Left colon (tissue), 2 donors: ENCODE measurements around the gene CCNG2. TPM values are rescaled to one million over a fixed set of nuclear protein-coding genes. Genes with fewer than 3 reads are reported as not detected.

ENCODE experiments used
- ATAC-seq: fragments of 200-7000 bp; cut with Tn5 transposase; one replicate; pipeline ENCODE4 v1.9.1; 2020; ENCODE audit warnings: mild to moderate bottlenecking, moderate library complexity
- DNase-seq, 2 donors: peaks; one replicate each; pipeline ENCODE4 v3.0.0-alpha.2; 2020
- intact Hi-C, 2 donors: fragments of 100-400 bp; cut with DNase I in 1 of 2; cut with micrococcal nuclease in 1 of 2; formaldehyde crosslinking; loops; one replicate each; pipeline versions ENCODE4 v1.11.2 to v1.14.0; 2022; cut with DNase I, micrococcal nuclease
- total RNA-seq, 2 donors: library from RNA; stranded (reverse); fragmentation: NEBNext Ultra II Directional; extraction: Animal tissue kit (Norgen Biotek cat#: 25700); gene quantifications; one replicate each; pipeline ENCODE4 v1.2.1, GENCODE V29; 2021
- donor health status: DM: no; HTN: no; CAD: no.
- donor health status: DM: yes; HTN: yes; CAD: no.

CCNG2 gene
- total RNA-seq, 2 donors from 2014 or later: 53.0 to 117 TPM

DNA sequence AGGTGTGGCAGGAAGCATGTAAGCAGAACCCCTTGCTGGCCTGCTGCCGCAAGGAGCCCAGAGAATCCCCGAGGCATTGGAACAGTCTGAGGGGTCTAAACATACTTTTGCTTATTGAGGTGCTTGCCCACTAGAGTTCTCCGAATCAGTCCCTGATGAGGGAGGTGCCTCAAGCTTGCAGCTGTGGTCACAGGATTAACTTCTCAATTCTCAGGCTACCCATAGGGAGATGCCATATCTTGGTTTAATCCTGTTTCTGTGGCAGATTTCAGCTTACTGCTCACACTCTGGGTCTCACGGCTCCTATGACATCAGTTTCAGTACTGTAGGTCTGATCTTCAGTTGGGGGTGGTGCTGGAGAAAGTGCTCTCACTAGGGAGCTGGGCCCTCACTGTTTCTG is 39.9 kb downstream of the CCNG2 start:
- DNase-seq (no peak), ATAC-seq (no peak)
- intact Hi-C loops: no loop called here

DNA sequence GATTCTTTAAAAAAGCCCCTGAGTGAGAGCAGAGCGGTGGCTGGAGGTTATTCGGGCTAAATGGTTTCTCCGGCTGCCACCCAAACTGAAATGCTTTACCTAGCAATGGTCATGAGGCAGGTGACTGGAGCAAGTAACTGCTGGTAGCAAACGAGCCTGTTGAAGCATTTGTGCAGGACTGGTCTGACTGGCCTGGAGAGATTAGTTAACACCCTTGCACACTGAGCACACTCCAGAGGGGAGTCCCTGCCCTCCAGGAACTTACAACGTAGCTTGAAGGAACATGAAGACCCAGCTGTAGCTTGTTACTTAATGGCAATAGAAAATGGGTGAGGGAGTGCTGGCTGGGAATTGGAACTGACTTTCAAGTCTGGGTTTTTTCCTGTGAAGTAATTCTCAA is 40.4 kb downstream of the CCNG2 start:
- intact Hi-C loops: no loop called here
- DNase-seq (no peak), ATAC-seq (no peak)

DNA sequence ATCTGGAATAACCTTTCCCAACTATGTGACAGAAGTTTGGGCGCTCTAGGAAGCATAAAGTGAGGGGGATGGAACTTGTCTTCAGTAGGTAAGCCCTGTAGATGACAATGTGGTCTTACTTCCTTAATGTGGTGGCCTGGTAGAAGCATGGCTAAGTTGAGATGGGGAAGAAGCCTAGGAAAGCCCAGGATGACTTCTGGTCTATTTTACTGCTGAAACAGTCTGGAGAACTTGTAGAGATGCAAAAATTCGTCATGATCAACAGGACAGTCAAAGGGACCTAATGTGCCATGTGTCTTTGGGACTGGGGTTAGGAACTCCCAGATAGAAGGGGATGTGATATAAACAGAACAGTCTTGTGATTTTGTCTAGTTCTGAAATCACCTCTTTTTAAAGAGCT is 40.8 kb downstream of the CCNG2 start:
- intact Hi-C loops: no loop called here
- ATAC-seq: no peak

DNA sequence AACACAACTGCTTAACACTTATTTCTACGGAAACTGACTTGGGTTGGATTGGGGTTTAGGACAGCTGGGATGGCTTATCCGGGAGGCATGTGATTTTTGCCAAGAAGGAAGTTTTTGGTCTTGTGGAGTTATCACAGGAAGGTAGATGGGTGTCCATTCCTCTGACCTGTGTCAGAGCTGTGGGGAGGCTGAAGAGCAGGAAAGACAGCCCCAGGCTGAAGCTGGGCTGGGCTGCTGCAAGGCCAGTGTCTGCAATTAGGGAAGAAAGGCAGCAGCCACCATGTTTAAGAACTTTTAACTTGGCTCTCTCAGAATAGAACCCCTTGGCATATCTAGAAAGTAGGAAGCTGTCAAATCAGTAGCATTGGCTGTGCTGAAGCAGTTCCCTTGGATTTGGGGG is 42.3 kb downstream of the CCNG2 start:
- no peak for DNase-seq
- intact Hi-C loops: no loop called here
- ATAC-seq: no peak

More for the DNA sequence above, 40.8 kb downstream of the CCNG2 start:
- DNase-seq: no peak

DNA sequence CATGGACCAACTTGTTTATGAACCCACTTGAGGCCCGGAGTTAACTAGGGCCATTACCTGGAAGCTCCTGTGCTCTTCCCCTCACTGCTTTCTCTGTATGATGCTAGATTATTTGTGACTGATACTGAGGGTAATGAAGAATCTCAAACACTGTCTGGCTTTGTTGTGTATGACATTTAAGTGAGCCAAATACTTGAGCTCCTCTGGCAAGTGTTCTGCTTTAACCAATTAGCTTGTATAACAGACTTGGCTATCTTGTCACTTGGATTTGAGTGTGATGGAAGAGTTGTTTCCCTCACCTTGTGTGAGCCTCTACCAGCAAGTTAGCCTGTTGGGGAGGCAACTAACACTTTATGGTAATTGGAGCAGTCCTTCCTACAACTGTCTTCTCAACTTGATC is 42.7 kb downstream of the CCNG2 start:
- ATAC-seq (no peak), DNase-seq (no peak)
- intact Hi-C loops: loop anchor here in 1 of 2 donors (5.0 to 10.0 kb wide), 3 partner anchors 102 to 685 kb away; no protein-coding TSS in a partner anchor

DNA sequence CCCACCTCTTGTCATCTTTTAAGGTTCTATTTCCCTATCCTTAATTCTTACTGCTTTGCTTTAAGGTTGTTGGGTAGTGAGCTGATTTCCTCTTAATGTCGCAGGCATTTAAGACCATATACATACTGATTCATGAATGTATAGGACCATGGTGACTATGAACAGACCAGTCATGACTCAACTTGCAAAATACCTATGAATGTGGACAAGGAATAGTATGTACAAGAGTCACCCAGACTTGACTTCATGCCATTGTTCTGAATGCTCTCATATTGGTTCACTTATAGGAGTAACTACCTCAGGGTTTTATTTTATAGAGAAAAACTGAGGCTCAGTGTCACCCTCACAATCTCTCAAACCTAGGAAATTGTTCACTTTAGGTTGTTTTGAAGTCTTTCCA is 44.3 kb downstream of the CCNG2 start:
- no peak for DNase-seq
- intact Hi-C loops: loop anchor here in 1 of 2 donors (5.0 to 10.0 kb wide), 3 partner anchors 104 to 687 kb away; no protein-coding TSS in a partner anchor
- ATAC-seq: no peak

DNA sequence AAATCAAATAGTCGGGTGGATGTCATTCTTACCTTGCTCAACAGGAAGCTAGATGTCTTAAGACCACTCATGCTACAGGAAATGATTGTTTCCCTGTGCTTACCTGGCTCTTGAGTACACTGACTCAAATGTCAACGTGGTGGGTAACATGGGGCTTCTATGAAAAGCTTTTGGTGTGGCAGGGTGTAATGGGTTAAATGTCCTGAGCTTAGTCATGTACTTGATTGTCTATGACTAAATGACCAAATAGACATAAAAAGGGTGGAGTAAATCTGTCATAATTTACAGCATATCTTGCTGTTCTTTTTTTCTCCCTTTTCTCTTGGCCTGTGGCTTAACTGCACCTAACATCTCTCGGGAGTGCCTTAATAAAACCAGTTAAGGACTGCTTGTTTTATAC is 44.9 kb downstream of the CCNG2 start:
- DNase-seq (no peak), ATAC-seq (peak; percentile 64)
- intact Hi-C loops: loop anchor here in 1 of 2 donors (5.0 to 10.0 kb wide), 3 partner anchors 105 to 687 kb away; no protein-coding TSS in a partner anchor

DNA sequence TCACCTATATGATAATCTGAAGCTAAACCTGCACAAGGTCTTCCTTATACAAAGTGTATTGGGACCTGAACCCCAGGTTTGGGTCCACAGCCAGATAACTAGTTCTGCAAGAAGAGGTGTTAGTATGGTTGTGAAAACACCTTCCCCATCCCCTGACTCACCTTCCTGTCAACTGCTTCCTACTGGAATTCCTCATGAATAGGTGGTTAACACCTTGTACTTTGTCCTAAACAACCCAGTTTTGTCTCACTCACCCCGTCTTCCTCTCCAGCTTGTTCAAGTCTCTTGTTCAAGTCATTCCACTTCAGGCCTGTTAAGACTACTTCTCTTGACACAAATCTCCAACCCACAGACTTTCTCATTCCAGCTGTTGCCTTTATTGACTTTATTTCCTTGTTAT is 45.5 kb downstream of the CCNG2 start:
- no peak for DNase-seq
- ATAC-seq: peak; percentile 77
- intact Hi-C loops: loop anchor here in 1 of 2 donors (5.0 to 10.0 kb wide), 3 partner anchors 105 to 688 kb away; no protein-coding TSS in a partner anchor

DNA sequence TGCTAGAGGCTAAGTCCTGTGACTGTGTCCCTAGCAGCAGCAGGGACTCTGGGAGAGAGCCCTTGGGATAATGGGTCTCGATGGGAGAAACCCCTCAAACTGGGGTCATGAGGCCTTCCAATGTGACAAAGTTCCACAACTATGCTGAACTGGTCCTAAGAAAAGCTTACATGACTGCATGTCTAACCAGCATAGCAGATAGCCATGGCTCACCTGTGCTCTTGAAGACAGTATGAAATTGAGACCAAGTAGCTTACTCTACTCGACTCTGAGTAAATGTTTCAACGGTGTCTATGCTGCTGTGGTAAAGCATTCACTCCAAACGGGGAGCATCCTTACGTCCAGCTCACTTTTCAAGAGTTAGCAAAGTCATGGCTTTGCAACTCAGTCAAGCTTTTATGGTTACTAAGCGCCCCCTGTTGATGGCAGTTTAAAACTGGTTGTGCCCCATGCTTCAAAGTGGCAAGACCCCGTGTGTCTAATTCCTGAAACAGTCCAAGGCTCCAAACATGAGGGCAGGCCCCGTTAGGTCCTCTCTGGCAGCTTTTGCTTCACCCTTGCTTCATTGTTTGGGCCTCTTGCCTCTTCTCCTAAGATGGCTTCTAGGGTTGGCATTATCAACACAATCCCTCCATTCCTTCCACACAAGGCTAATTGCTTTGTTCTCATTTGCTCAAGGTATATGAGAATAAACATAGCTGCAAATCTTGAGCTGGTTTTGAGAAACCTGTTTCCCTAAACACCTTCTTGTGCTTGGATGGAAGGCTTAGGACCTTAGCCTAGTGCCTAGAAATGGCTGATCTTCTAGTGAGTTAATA is 46.6 kb downstream of the CCNG2 start:
- ATAC-seq (peak; percentile 71), DNase-seq (peak; percentile 47 to 62)
- intact Hi-C loops: loop anchor here in 1 of 2 donors (5.0 to 10.0 kb wide), 3 partner anchors 106 to 689 kb away; no protein-coding TSS in a partner anchor

DNA sequence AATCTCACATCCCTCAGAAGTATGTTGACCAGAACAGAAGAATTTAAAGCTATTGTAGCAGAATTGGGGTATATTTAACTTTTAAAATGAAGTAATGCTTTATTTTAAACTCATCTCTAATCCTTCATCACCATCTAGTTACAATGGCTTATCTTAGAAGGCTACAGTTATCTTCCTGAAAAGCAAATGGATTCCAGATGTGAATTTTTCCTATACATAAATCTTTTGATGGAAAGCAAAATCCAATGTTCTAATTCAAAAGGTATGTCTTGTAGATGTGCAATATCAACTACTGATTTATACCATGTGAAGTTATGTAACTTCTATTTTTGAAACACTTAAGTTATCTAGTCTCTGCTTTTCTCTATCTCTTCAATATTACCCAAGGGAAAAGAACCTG is 47.6 kb downstream of the CCNG2 start:
- intact Hi-C loops: loop anchor here in 1 of 2 donors (5.0 to 10.0 kb wide), 3 partner anchors 107 to 690 kb away; no protein-coding TSS in a partner anchor
- DNase-seq: no peak
- ATAC-seq: no peak

DNA sequence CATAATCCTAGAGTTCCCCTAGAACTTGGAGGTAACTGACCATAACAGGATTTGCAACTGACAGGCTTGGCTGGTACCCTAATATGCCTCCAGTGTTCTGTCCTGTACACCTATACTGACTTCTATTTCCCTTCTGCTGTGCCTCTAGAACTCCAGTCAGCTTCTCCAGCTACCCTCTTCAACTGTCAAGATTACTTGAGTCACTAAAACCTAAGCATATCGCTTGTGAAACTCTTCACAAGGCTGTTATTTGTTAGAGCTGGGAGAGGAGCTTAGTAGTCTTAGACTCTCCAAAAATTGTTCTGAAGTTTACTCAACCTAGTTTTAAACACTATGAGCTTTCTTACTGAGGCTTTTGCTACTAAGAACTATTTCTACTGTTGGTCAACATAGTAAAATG is 52.0 kb downstream of the CCNG2 start:
- DNase-seq: no peak
- intact Hi-C loops: loop anchor here in 1 of 2 donors (10.0 kb wide), 2 partner anchors 154 to 694 kb away; no protein-coding TSS in a partner anchor
- ATAC-seq: no peak

DNA sequence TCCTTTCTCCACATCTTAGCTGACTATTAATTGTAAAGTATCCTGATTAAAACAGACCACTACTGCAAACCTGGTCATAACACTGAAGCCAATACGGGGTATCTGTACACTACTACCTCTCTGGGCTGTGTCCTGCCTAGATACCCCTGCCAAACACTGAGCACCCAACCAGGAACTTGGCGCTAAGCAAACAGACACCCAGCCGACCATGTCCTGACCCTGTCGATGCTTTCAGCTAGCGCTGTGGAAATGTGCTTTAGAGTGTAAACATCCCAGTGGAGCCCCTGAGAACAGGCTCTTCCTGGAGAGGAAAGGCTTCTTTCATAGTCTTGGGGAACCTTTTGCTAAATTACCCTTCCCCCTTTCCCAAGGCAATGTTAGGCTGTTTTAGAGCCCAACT is 52.9 kb downstream of the CCNG2 start:
- DNase-seq (no peak), ATAC-seq (no peak)
- intact Hi-C loops: loop anchor here in 1 of 2 donors (10.0 kb wide), 2 partner anchors 155 to 695 kb away; no protein-coding TSS in a partner anchor

DNA sequence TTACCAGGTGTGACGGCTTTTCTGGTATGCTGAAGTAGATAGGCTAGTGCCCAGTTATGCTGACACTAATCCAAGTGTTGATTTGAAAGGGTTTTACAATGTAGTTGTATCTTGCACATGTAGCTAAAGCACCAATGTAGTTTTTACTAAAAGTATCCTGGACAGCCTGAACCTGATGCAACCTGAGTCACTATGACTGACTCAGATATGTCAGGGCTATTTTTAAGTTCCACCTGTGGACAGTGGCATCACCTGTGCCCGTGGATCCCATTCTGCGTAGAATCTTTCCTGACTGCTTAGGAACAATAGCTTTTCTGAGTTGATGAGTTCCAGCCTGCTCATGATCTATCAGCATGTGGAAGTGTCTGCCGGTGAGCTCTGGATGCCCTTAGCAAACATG is 58.1 kb downstream of the CCNG2 start:
- ATAC-seq: no peak
- intact Hi-C loops: no loop called here
- DNase-seq: no peak

DNA sequence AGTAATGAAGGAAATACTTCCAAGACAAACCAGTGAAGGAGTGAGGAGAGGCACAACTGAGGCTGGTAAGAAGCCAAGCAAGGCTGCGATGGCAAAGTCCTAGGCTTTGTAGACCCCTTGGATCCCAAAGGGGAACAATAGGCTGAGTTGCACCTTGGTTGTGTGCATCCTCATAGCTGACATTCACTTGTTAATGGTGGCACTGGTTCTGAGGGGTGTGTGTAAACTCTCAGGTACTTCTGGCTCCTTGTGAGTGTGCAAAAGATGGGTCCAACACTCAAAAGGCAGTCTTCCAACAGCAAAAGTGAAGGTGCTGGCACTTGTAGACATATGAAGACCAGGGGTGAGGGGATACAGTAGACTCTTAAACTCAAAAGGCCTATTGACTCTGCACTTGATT is 60.5 kb downstream of the CCNG2 start:
- ATAC-seq (no peak), DNase-seq (no peak)
- intact Hi-C loops: no loop called here

DNA sequence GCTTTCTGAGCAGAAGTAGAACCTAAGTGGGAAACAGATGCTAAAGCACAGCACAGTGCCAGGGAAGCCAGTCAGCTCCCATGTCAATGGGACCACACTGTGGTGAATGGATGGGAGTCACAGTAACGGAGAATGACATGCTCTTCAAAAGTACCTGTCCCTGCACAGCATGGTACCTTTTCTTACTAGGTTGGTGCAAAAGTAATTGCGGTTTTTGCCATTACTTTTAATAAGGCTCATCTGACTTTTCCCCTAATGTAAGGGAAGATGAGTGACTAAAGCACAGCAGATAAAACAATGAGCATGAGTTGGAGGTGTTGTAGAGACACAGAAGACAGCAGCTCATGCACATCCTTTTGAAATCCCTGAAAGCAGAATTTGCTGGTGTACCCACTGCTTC is 62.3 kb downstream of the CCNG2 start:
- intact Hi-C loops: no loop called here
- ATAC-seq: no peak
- DNase-seq: no peak

Other genes with a start within 250 kb of the CCNG2 start
- gene SEPTIN11, start 207.5 kb upstream of the CCNG2 start, total RNA-seq: 100 to 1,000 TPM; 101 to 135 TPM
- 100 to 1,000 TPM; 182 to 227 TPM for gene CCNI, start 81.2 kb upstream of the CCNG2 start, total RNA-seq